ENCODE measurements around the gene HHIPL1. TPM values are rescaled to one million over a fixed set of nuclear protein-coding genes. Genes with fewer than 3 reads are reported as not detected.
"Not testable (repeated sequence)": the region's sequence is repeated elsewhere in the genome, so short reads cannot be mapped to it uniquely, and the experiment has no call there.

Gene HHIPL1
- polyA plus RNA-seq, 3 donors, result 1.3 to 1.5 (median 1.3) TPM

DNA sequence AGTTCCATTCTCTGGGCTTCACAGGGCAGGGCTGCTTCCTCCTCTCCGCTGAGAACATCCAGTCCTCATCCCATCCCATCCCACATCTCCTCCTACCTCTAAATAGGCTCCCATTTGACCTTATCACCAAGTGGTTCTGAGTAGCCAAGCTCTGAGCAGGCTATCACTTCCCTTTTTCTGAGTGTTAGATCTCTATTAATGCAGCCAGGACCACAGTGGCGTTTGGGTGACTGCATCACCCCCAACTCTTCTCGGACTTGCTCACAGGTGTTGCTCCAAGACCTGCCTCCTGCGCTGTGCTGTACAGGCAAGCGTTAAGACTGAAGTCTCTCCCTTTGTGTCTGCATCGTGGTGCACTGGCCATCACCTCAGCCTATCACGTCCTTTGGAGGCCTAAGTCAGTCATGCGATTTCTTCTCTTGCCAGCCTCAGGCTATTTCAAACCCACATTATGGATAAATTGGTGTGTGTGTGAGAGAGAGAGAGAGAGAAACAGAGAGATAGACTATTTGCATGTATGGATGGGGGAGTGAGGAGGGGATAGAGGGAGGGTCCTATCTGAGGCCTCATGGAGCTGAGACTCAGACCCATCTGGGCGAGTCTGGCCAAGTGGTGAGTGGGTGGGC lies 12.4 kb upstream of the HHIPL1 start:
- no peak for DNase-seq (ENCODE audit: low read depth in 3 of 3, low spot score in 2 of 3)

DNA sequence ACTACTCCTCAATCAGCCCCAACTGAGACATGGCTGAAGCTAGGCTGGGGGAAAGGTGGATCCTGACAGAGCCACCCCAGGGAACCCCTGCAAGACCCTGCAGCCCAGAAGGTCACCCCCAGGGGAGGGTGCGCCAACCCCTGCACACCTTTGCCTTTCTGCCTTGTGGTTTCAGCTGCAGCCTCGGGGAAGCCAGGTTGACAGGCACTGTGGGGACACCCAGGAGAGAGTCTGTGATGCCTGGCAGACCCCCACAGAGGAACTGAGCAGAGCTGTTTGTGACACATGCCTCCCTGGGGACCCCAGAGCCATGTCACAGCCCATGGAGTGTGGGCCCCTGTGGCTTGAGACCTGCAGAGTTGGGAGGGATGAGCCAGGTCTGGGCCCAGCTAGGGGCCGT lies 11.8 kb upstream of the HHIPL1 start:
- no peak for DNase-seq (ENCODE audit: low read depth in 3 of 3, low spot score in 2 of 3)

DNA sequence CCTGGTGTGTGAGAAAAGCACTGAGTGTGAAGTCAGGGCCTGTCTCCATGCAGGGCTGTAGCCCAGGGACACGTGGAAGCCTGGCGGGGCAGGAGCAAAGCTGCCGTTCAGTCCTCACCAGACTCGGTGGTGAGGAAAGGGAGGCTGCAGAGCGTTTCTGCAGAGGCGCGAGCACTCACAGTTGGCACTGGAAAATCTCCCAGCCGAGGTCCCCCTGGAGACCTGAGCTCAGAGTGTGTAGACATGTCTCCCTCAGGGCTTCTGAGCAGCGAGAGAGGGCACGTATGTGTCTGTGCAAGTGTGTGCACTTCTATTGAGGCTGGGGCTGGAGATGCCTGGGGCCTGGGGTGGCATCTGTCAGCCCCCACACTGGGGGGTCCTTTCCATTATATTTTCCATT lies 11.0 kb upstream of the HHIPL1 start:
- DNase-seq (ENCODE audit: low read depth in 3 of 3, low spot score in 2 of 3), result no peak

DNA sequence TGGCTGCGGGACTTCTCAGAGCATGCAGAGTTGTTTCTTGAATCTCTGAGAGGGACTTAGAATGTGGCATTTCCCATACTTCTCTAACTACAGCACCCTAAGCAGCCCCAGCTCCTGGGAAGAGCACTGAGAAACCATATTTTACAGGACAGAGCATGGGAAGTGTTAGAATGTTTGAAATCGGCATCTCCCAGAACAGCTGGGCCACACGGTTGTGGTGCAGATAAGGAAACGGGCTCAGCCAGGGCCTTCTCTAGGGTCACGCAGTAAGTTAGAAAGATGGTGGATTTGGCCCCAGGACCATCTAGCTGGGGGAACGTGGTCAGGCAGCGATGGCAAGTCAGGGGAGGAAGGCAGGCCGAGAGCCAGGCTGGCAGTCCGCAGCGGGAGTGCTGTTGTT lies 10.5 kb upstream of the HHIPL1 start:
- DNase-seq (ENCODE audit: low read depth in 3 of 3, low spot score in 2 of 3), result no peak

DNA sequence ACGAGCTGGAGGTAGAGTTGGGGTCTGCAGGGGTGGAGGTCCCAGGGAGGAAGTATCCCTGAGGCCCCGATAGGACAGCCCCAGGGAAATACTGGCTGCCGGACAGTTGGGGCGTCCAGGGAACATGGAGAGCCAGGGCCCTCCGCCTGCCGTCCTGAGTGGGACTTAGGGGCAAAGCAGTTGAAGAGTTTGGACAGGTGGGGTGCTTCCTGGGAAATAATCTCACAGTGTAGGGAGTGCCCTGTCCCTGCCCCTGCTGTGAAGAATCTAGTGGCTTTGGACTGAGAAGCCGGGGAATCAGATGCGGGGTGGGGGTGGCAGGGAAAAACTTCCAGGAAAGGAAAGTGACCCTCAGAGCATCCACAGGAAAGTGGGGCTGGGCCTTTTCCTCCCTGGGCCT lies 9.8 kb upstream of the HHIPL1 start:
- DNase-seq (ENCODE audit: low read depth in 3 of 3, low spot score in 2 of 3), result no peak

DNA sequence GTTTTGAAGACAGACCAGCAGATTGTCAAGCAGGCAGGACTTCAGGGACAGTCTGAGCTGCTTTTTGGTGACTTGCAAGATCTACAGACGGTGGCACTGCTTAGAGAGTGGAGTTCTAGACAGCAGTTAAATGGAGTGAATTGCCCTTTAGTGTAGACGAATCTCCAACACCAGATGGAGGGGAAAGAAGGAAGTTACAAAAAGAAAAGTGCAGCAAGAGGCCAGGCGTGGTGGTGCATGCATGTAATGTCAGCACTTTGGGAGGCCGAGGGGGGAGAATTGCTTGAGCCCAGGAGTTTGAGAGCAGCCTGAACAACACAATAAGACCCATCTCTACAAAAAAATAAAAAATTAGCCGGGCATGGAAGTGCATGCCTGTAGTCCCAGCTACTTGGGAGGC lies 8.4 kb upstream of the HHIPL1 start:
- no peak for DNase-seq (ENCODE audit: low read depth in 3 of 3, low spot score in 2 of 3)

DNA sequence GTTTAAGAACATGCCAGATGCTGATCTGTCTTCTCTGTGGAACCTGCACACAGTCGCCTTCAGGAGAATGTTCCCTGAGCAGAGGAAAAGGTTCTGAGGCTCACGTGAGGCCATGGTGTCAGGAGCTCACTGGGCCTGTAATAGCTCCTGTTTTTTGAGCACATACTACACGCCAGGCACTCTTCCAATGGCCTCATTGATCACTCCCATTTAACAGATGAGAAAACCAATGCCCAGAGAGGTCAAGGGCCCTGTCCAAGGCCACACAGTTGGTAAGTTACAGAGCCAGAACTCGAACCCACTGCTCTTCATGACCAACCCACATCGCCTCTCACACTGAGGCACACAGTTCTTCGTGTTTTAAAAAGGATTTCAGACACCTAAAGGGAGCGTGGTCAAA lies 7.3 kb upstream of the HHIPL1 start:
- DNase-seq (ENCODE audit: low read depth in 3 of 3, low spot score in 2 of 3), result no peak

DNA sequence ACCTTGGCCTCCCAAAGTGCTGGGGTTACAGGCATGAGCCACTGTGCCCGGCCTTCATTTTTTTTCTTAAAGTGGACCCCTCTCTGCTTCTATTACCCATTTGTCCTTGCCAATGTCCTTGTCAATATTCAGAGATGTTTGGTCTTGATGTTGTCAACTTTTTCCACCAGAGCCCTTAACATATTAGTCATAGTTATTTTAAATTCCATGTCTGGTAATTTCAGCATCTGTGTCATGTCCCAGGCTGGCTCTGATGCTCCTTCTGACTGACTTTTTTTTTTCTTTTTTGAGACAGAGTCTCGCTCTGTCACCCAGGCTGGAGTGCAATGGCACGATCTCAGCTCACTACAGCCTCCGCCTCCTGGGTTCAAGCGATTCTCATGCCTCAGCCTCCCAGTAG lies 2.2 kb upstream of the HHIPL1 start:
- DNase-seq (ENCODE audit: low read depth in 3 of 3, low spot score in 2 of 3), result not testable (repeated sequence)

DNA sequence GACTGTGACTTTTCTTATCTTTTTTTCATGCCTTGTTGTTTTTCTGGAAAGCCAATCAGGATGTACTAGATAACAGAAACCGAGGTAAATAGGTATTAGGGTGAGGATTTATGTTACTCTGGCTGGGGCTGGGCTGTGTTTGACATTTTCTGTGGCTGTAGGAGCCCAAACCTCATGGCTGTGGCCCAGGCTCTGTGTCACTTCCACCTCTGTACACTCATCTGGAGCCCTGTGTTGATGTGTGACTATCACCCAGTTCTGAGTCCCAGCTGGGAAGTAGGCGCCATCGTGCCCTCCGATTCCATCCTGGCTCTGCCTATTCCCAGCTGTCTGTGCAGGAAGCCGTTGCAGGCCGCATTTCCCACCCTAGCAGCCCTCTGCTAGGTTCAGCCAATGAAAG lies 1.6 kb upstream of the HHIPL1 start:
- no peak for DNase-seq (ENCODE audit: low read depth in 3 of 3, low spot score in 2 of 3)

DNA sequence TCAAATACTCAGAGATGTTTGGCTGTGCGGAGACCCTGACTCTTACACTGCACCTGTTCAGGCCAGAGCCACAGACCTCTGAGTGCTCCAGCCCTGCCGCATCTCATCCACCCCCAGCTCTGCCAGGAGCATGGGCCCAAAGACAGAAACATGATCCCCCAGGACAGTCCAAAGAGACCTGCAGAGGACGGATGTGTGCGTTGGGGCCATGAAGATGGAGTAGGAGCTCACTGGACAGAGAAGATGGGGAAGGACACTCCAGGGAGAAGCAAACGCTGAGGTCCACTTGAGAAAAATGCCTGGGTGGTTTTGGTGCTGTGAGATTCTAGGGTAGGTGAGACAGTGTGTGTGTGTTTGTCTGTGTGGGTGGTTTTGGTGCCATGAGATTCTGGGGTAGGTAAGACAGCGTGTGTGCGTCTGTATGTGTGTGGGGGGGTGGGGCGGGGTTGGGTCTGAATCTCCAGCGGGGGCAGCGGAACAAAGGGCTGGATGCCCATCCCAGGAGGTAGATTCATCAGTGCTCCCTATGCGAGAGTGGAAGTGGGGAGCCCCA lies 818 bp upstream of the HHIPL1 start:
- no peak for DNase-seq (ENCODE audit: low read depth in 3 of 3, low spot score in 2 of 3)

DNA sequence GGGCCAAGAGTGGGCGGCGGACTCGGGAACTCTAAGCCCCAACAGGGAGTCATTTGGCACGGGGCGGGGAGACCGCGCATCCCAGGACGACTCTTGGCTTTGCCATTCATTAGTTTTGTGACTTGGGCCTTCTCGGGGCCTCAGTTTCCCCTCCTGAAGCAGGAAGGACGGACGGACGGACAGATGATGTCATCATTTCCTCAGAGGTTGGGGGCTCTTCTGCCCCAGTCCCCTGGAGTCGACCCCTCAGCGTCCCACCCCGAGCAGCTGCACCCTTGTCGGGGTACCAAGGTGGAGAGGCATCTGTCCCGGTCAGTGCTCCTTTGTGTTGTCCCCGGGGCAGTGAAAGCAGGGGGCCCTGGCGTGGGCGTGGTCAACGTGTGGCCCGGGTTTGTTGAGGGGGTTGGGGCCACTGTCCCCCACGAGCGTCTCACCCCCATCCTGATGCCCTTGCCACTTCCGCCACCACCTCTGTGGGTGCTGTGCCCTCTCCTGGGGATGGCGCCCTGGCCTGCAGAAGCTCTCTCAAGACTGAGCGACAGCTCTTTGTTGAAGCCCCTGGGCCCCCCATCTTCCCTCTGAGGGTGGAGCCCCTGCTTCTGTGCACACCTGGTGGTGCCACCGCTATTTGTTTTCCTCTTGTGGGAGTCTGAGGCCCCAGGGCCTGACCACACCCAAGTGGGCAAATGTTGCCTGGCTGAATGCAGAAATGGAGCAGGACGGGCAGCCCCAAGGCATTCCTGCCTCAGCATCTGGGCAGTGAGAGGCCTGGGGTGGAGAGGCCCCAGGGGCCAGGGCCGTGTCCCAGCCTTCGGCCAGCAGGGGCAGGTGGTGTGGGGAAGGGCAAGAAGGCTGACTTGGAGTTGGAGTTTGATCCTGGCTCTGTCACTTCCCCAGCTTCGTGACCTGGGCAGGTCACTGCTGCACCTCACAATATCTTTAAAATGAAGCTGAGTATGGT lies 896 bp downstream of the HHIPL1 start:
- DNase-seq (ENCODE audit: low read depth in 3 of 3, low spot score in 2 of 3), result no peak

DNA sequence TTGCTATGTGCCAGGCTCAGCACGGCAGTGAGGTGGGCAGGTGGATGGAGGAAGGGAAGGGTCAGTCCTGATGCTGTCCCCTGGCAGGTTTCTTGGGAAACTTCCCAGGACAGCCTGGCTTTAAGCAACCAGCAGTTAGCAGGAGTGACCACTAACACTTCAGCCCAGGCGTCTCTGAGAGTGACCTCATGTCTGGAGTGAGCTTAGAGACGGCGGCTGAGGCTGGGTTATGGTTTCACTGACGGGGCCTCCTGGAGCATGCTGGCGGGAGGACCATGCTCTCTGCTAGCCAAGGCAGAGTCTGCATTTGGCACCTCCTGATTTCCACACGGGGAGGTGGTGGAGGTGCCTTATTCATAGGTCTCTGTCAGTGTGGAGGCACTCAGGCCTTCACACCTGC lies 2.5 kb downstream of the HHIPL1 start:
- no peak for DNase-seq (ENCODE audit: low read depth in 3 of 3, low spot score in 2 of 3)

DNA sequence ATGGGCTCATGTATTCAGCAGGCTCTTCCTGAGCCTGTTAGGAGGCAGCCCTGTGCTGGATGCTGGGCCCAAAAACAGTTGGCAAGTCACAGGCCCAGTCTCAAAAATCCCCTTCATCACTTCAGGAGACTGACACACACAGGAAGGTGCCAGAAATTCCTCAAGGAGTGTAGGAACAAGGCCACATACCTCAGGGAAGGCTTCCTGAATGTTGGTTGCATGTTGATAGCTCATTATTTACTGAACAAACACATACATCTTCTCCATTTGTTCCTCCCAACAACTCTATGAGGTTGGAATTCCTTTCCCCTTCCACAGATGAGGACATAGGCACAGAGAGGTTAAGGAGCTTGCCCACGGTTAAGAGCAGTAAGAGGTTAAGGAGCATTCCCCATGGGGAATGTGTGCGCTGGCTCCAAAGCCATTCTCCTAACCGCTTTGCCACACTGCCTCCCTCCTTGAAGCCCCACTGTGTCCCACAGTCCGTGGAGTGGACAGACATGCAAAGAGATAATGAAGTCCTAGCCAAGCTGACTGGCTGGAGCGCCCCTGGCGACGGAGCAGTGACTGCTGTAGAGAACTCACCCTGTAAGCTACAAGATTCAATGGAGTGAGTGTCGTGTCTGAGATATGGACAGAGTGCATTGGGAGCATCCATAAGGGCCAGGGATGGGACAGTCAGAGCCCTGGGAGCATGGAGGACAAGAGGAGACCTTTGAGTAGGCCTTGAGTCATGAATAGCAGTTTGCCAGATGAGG lies 3.3 kb downstream of the HHIPL1 start:
- DNase-seq (ENCODE audit: low read depth in 3 of 3, low spot score in 2 of 3), result no peak

DNA sequence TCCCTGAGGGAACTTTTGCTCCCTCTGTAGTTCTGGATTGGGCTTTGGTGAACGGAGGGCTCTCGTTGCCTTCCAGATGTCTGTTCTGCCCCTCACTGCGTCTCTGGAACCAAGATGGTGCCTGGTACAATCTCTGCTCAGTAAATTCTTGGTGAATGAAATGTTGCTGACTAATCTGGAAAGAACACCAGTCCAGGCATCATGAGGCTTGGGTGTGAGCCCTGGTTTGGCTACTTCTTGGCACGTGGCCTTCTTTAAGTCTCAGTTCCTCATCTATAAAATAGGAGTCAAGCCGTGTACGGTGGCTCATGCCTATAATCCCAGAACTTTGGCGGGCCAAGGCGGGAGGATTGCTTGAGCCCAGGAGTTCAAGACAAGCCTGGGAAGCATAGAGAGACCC lies 4.3 kb downstream of the HHIPL1 start:
- no peak for DNase-seq (ENCODE audit: low read depth in 3 of 3, low spot score in 2 of 3)

DNA sequence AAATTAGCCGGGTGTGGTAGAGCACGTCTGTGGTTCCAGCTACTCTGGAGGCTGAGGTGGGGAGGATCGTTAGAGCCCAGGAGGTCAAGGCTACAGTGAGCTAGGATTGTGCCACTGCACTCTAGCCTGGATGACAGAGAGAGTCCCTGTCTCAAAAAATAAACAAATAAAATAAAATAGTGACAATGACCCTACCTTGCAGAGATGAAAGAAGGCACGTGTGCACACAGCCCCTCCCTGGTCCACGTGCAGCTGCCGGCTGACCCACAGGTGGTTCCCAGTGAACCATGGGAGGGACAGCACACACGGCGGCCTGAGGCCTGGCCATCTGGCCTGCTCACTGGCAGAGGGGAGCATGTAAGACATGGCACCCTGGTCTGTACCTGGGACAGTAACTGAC lies 4.7 kb downstream of the HHIPL1 start:
- no peak for DNase-seq (ENCODE audit: low read depth in 3 of 3, low spot score in 2 of 3)

DNA sequence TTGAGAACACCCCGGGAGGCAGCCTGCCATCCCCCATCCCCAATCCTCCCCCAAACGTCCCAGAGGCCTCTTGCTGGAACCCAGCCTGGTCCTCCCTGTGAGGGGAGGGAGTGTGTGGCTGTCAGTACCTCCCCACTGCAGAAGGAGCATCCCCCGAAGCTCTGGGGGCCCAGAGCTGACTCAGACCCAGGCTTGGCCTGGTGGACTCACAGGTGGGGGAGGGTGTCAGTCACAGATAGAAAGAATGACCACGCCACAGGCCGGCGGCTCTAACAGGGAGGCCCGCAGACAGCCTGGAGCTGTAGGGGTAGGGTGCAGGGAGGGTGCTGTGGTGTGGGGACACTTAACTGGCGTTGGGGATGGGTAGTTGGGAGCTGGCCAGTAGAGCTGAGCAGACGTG lies 5.3 kb downstream of the HHIPL1 start:
- no peak for DNase-seq (ENCODE audit: low read depth in 3 of 3, low spot score in 2 of 3)

DNA sequence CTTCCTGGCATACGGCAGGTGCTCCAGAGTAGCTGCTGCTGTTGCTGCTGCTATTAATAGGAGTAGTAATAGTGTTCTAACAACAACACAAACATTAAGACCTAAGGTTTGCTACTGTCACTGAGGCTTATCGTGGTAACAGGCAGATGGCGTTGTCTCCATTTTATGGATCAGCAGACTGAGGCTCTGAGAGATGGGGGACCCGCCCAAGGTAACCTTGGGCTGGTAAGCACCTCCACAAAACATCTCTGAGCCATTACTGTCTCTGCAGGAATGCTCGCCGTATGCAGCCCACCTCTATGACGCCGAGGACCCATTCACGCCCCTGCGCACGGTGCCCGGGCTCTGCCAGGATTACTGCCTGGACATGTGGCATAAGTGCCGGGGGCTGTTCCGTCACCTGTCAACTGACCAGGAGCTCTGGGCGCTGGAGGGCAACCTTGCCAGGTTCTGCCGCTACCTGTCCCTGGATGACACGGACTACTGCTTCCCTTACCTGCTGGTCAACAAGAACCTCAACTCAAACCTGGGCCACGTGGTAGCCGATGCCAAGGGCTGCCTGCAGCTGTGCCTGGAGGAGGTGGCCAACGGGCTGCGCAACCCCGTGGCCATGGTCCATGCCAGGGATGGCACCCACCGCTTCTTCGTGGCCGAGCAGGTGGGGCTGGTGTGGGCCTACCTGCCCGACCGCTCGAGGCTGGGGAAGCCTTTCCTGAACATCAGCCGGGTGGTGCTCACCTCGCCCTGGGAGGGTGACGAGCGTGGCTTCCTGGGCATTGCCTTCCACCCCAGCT lies 7.2 kb downstream of the HHIPL1 start:
- DNase-seq (ENCODE audit: low read depth in 3 of 3, low spot score in 2 of 3), result no peak

DNA sequence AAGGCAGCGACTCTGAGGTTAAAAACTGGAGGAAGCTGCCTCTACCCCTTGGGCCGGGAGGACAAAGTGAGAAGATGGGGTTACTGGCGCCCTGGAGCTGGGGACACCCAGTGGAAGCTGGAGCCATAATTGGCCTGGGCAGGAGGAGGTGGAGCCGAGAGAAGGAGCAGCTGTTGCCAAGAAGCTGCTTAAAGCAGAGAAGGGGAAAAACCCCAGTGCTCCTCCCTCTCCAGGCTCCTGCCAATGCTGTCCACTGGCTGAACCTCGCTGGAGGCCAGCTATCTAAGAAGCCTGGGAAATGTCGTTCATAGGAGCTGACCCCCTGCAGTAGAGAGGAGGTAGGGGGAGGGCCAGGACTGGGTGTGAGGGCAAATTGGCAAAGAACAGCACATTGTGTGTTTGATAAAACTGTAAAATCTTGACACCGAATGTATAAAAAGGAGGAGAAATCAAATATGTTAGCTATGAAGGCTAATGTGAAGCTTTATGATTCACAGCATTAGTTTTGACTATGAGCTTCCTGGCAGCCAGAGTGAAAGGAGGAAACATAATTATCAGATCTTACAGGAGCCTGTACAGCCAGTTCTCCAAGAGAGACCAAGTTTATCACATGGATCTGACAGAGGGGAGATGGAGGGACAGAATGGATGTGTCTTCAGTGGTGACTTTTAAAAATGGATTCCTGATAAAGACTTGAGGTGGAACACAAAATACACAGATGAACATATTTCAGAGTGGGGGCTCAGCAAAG lies 9.5 kb downstream of the HHIPL1 start:
- no peak for DNase-seq (ENCODE audit: low read depth in 3 of 3, low spot score in 2 of 3)

DNA sequence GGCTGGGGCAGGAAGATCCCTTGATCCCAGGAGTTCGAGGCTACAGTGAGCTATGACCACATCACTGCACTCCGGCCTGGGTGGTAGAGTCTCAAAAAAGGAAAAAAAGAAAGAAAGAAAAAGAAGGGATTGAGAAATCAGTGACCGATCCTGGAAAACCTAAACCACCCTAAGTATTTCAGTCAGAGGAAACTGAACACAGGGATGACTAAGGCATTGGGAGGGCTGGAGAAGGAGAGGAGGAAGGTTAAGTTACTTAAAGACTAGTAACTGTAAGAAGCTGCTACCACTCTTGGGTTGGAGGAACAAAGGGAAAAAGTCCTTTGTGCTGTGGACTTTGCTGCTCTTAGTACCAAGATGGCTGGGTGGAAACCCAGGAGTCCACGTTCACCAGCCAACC lies 10.6 kb downstream of the HHIPL1 start:
- no peak for DNase-seq (ENCODE audit: low read depth in 3 of 3, low spot score in 2 of 3)

DNA sequence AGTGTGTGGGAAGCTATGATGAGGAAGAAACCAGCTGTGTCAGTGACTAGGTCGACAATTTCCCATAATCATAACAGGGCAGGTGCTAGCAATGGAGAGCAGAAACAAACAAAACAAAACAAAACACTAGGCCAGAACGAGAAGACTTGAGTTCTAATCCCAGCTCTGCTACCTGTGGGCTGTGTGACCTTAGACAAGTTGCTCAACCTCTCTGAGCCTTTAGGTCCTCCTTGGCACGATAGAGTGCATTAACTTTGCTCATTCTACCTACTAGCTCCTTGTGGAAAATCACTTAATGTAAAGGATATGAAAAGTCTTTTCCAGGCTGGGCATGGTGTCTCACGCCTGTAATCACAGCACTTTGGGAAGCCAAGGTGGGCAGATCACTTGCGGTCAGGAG lies 11.2 kb downstream of the HHIPL1 start:
- no peak for DNase-seq (ENCODE audit: low read depth in 3 of 3, low spot score in 2 of 3)
